Tibial artery (tissue), 4 donors: ENCODE measurements around the gene SHISA3.
A peak's percentile ranks its signal among the peaks of the same experiment; 100 is the strongest.
"Not testable (repeated sequence)": the region's sequence is repeated elsewhere in the genome, so short reads cannot be mapped to it uniquely, and the experiment has no call there.

Source experiments
- DNase-seq, 2 donors: peaks; one replicate each; pipeline ENCODE4 v3.0.0-alpha.2; 2019
- H3K27ac ChIP-seq, 2 donors: fragments of 200-600 bp; sonication (generic) in 1 of 2; 1 replicate in 1 of 2; 2 replicates in 1 of 2; pipeline ENCODE4 v1.5.1; 2018 to 2019; ENCODE audit warnings: mild to moderate bottlenecking in 1 of 2
- H3K27me3 ChIP-seq, 2 donors: fragments of 200-600 bp; sonication (generic) in 1 of 2; one replicate each; pipeline versions ENCODE4 v1.5.1 to v1.6.0; 2016 to 2019
- H3K36me3 ChIP-seq, 3 donors: fragments of 200-600 bp; sonication (generic) in 2 of 3; one replicate each; pipeline ENCODE4 v1.5.1; 2016 to 2019; ENCODE audit warnings: mild to moderate bottlenecking in 2 of 3
- H3K4me1 ChIP-seq, 4 donors: fragments of 200-600 bp; sonication (generic) in 2 of 4; 1 replicate in 3 of 4; 2 replicates in 1 of 4; pipeline ENCODE4 v1.5.1; 2016 to 2019
- H3K4me3 ChIP-seq, 2 donors: fragments of 200-600 bp; sonication (generic) in 1 of 2; 1 replicate in 1 of 2; 2 replicates in 1 of 2; pipeline ENCODE4 v1.5.1; 2018 to 2019; ENCODE audit warnings: mild to moderate bottlenecking in 2 of 2
- H3K9me3 ChIP-seq, 3 donors: fragments of 200-600 bp; sonication (generic) in 1 of 3; one replicate each; pipeline ENCODE4 v1.5.1; 2016 to 2019
- intact Hi-C: fragments of 100-400 bp; cut with DNase I; formaldehyde crosslinking; loops from one replicate; pipeline ENCODE4 v1.15.0; 2023; ENCODE audit warnings: low total_unique reads
- TF ChIP-seq, protein P1 (sequence below), 2 experiments: fragments of 200-600 bp in 1 of 2; fragments of 450-650 bp in 1 of 2; IDR thresholded peaks; one replicate each; pipeline ENCODE4 v1.5.1; 2017 to 2019; ENCODE audit warnings: antibody characterized with exemption in 2 of 2, mild to moderate bottlenecking in 1 of 2, moderate library complexity in 1 of 2

The SHISA3 gene

DNA sequence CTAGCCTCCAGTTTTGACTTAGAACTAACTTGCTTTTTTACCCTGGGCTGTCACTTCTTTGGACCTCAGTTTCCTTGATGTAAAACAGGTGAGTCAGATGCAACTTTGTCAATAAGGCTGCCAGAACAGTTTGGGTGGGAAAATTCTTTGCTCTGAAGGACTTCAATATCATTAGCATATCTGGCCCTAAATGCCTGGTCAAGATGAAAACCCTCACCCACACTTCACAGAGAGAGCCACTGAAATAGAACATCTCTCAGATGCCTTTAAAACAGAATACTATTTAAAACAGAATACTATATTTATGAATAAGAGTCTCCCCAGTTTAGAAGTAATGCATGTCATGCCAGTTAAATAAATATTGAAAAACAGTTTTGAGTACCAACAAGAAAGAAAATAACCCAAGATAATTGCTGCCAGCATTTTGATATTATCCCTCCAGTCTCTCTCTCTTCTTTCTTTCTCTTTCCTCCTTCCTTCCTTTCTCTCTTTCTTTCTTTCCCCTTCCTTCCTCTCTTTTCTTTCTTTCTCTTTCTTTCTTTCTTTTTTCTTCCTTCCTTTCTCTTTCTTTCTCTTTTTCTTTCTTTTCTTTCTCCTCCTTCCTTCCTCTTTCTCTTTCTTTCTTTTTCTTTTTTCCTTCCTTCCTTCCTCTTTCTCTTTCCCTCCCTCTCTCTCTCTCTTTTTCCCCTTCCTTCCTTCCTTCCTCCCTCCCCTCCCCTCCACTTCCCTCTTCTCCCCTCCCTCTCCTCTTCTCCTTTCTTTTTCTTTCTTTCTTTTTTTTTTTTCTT is 32.8 kb upstream of the SHISA3 start:
- H3K36me3 ChIP-seq = no peaks in the 10 kb centered on the region
- TF ChIP-seq, protein P1, sequence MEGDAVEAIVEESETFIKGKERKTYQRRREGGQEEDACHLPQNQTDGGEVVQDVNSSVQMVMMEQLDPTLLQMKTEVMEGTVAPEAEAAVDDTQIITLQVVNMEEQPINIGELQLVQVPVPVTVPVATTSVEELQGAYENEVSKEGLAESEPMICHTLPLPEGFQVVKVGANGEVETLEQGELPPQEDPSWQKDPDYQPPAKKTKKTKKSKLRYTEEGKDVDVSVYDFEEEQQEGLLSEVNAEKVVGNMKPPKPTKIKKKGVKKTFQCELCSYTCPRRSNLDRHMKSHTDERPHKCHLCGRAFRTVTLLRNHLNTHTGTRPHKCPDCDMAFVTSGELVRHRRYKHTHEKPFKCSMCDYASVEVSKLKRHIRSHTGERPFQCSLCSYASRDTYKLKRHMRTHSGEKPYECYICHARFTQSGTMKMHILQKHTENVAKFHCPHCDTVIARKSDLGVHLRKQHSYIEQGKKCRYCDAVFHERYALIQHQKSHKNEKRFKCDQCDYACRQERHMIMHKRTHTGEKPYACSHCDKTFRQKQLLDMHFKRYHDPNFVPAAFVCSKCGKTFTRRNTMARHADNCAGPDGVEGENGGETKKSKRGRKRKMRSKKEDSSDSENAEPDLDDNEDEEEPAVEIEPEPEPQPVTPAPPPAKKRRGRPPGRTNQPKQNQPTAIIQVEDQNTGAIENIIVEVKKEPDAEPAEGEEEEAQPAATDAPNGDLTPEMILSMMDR (IDR thresholded peaks at IDR 0.05) = no peak
- no peaks in the 10 kb centered on the region for H3K4me1 ChIP-seq
- peaks cover 0 to 4% (median 0%) of the 10 kb centered on the region in 3 donors for H3K9me3 ChIP-seq
- no peaks in the 10 kb centered on the region for H3K27me3 ChIP-seq
- no peak overlapping the region for H3K4me3 ChIP-seq
- no peak for DNase-seq
- no peak overlapping the region for H3K27ac ChIP-seq
- intact Hi-C loops = no loop called here

DNA sequence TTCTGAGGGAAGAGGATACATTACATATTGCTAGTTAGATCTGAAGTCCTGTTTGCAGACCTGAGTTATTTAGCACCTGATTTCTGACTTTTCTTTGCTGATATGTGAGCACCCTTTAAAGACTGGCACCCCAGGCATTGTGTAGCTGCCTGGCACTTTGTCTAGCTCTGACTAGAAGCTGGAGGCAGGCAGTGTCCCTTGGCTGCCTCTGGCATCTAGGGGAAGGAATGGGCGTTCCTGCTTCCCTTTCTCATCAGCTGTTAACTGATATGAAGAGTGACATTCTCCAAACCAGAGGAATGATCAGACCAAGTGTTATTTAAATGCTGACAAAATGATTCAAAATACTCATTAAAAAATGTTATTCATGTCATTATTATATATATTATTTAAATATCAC is 30.3 kb upstream of the SHISA3 start:
- H3K27ac ChIP-seq = no peak overlapping the region
- H3K4me1 ChIP-seq = no peaks in the 10 kb centered on the region
- no peaks in the 10 kb centered on the region for H3K36me3 ChIP-seq
- no peaks in the 10 kb centered on the region for H3K27me3 ChIP-seq
- peaks cover 0 to 4% (median 0%) of the 10 kb centered on the region in 3 donors for H3K9me3 ChIP-seq
- no peak for DNase-seq
- TF ChIP-seq, protein P1 (IDR thresholded peaks at IDR 0.05) = no peak
- intact Hi-C loops = no loop called here
- no peak overlapping the region for H3K4me3 ChIP-seq

DNA sequence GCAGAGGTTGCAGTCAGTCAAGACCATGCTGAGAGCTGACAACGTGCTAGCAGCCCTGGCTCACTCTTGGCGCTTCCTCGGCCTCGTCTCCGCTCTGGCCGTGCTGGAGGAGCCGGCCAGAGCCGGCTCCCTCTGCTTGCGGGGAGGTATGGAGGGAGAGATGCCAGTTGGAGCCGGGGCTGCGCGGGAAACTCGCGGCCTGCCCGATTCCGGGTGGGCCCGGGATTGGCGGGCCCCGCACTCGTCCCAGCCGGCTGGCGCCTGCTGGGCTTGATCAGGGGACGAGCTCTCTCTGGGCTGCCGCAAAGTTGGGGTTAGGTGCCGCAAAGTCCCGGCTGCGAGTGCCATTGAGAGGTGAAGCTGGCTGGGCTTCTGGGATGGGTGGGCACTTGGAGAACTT is 27.8 kb upstream of the SHISA3 start:
- H3K27ac ChIP-seq = no peak overlapping the region
- TF ChIP-seq, protein P1 (IDR thresholded peaks at IDR 0.05) = no peak
- no peaks in the 10 kb centered on the region for H3K27me3 ChIP-seq
- H3K36me3 ChIP-seq = no peaks in the 10 kb centered on the region
- no peaks in the 10 kb centered on the region for H3K4me1 ChIP-seq
- H3K9me3 ChIP-seq = no peaks in the 10 kb centered on the region
- intact Hi-C loops = no loop called here
- H3K4me3 ChIP-seq = no peak overlapping the region
- no peak for DNase-seq

DNA sequence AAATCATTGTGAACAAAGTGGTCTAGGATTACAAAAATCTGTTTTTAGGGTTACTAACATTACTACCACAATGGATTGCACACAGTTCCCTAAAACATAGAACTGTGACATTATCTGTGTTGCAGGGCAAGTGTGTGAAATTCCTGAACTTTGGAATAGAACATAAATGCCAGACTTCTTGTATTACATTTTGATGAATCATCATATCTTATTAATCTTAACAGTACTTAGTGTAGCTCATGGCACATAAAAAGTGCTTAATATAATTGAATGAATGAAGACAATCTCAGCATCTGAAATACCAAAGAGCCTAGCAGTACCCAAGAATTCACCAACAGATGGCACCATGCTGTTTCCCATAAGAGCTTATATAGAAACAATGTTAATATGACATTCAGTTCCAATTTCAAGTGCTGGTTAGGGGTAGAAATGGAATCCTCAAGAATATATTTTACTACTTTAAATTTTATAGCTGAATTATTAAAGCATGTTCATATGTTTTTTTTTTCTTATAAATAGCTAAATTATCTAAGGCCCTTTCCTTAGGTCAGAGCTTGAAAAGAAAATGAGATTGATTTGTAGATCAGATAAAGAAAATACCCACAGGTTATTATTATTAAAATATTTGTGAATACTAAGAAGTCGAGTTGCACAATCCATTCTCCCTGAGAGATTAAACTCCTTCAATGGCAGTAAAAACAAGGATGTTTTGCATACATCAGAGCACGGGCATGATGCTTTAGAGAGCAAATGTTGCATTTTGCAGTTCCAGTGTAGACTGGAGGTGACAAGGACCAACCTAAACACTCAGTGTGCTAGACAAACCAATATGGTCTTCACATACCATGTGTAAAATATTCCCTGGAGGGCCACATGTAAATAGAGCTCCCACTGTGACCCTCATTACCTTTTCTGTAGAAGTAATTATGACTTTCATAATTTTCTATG is 25.7 kb upstream of the SHISA3 start:
- H3K9me3 ChIP-seq = no peaks in the 10 kb centered on the region
- no peaks in the 10 kb centered on the region for H3K4me1 ChIP-seq
- no peaks in the 10 kb centered on the region for H3K27me3 ChIP-seq
- H3K36me3 ChIP-seq = no peaks in the 10 kb centered on the region
- TF ChIP-seq, protein P1 (IDR thresholded peaks at IDR 0.05) = peak; percentile 53 to 54
- H3K4me3 ChIP-seq = no peak overlapping the region
- intact Hi-C loops = loop anchor here (5.0 kb wide), 1 partner anchor 151 kb away; no protein-coding TSS in a partner anchor
- H3K27ac ChIP-seq = no peak overlapping the region
- DNase-seq = no peak

GRCh38 chr4:42372303-42372702 is 25.0 kb upstream of the SHISA3 start:
- H3K4me1 ChIP-seq, H3K4me3 ChIP-seq, H3K9me3 ChIP-seq, H3K27me3 ChIP-seq, DNase-seq, H3K27ac ChIP-seq, H3K36me3 ChIP-seq: not testable (repeated sequence)
- intact Hi-C loops = loop anchor here (5.0 kb wide), 1 partner anchor 150 kb away; no protein-coding TSS in a partner anchor

DNA sequence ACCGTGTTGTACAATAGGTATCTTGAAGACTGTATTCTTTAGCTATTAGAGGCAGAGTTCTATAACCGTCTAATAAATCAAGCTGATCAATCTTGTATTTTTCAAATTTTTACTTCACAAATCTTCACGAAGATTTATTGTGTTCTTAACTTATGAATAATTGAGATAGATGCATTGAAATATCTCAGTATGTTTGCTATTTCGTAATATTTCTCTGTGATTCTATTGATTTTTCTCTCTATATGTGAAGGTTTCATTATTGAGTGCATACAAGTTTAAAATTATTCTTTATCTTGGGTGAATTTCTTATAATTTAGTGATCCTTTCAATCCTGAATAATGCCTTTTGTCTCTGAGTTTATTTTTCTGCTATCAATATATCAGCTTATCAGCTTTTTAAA is 19.8 kb upstream of the SHISA3 start:
- intact Hi-C loops = no loop called here
- TF ChIP-seq, protein P1 (IDR thresholded peaks at IDR 0.05) = no peak

More for the DNA sequence above, 19.8 kb upstream of the SHISA3 start:
- Histone ChIP-seq H3K9me3 (no peaks in the 10 kb centered on the region), H3K4me3 (no peak overlapping the region), H3K4me1 (no peaks in the 10 kb centered on the region), H3K27me3 (no peaks in the 10 kb centered on the region), H3K36me3 (no peaks in the 10 kb centered on the region), H3K27ac (no peak overlapping the region)
- no peak for DNase-seq
